B cell (primary cell): ENCODE results near the gene MAP3K6. TPM values are rescaled to one million over a fixed set of nuclear protein-coding genes. Genes with fewer than 3 reads are reported as not detected.
A peak's percentile ranks its signal among the peaks of the same experiment; 100 is the strongest.

Experiments
- ATAC-seq: fragments of 200-7000 bp; cut with Tn5 transposase; one replicate; pipeline ENCODE4 v1.10.0; 2021; ENCODE audit warnings: low read depth, mild to moderate bottlenecking, moderate number of reproducible peaks, moderate library complexity
- CTCF ChIA-PET: fragments of 350-600 bp; sonication (Branson Sonifier 250); formaldehyde crosslinking; loops from one replicate; lab custom pipeline; 2021; ENCODE audit warnings: antibody characterized with exemption, inconsistent platforms; lab: Charles Lee
- POLR2A ChIA-PET: fragments of 350-600 bp; sonication (Branson Sonifier 250); formaldehyde crosslinking; loops from one replicate; lab custom pipeline; 2021; ENCODE audit warnings: antibody characterized with exemption; lab: Charles Lee
- DNase-seq: peaks from one replicate; pipeline ENCODE4 v3.0.0; 2013
- H2AFZ ChIP-seq: 2 replicates; pipeline ENCODE4 v1.6.1; 2012; ENCODE audit warnings: mild to moderate bottlenecking, low read depth, low read length; ENCODE audit not compliant: insufficient read depth, poor library complexity, severe bottlenecking
- H3K27ac ChIP-seq, 2 donors: 1 replicate in 1 of 2; 2 replicates in 1 of 2; pipeline ENCODE4 v1.5.1; 2012 to 2013; ENCODE audit warnings: low read length in 2 of 2, mild to moderate bottlenecking in 2 of 2, moderate library complexity in 1 of 2
- H3K27me3 ChIP-seq, 4 experiments: fragments of 200-600 bp in 1 of 4; sonication (generic) in 1 of 4; replicated peaks in 1 of 4; 1 replicate in 2 of 4; 2 replicates in 2 of 4; pipeline versions ENCODE4 v1.6.1 to v1.7.0; 2013 to 2016; ENCODE audit warnings: low read length in 3 of 4, mild to moderate bottlenecking in 2 of 4, mixed read lengths in 1 of 4, moderate library complexity in 1 of 4; ENCODE audit not compliant: insufficient read depth in 4 of 4, control insufficient read depth in 3 of 4; ENCODE audit errors: control extremely low read depth in 1 of 4
- H3K36me3 ChIP-seq, 2 experiments: replicated peaks in 1 of 2; 1 replicate in 1 of 2; 2 replicates in 1 of 2; pipeline versions ENCODE4 v1.6.1 to v1.7.1; 2013; ENCODE audit warnings: low read length in 1 of 2; ENCODE audit not compliant: insufficient read depth in 2 of 2, control insufficient read depth in 1 of 2; ENCODE audit errors: control extremely low read depth in 1 of 2, extremely low read depth in 1 of 2
- H3K4me1 ChIP-seq, 2 donors: fragments of 200-600 bp in 1 of 2; sonication (generic) in 1 of 2; 1 replicate in 1 of 2; 2 replicates in 1 of 2; pipeline versions ENCODE4 v1.5.1 to v1.6.1; 2013 to 2017; ENCODE audit warnings: low read length in 2 of 2; ENCODE audit not compliant: control insufficient read depth in 2 of 2, insufficient read depth in 2 of 2
- H3K4me2 ChIP-seq: replicated peaks from 2 replicates; pipeline ENCODE3; 2012; ENCODE audit warnings: mild to moderate bottlenecking, low read depth, low read length; ENCODE audit not compliant: poor library complexity, severe bottlenecking
- H3K4me3 ChIP-seq, 5 experiments: fragments of 200-600 bp in 1 of 5; sonication (generic) in 1 of 5; 1 replicate in 3 of 5; 2 replicates in 2 of 5; pipeline versions ENCODE4 v1.5.1 to v1.7.0; 2011 to 2016; ENCODE audit warnings: low read length in 4 of 5, mild to moderate bottlenecking in 4 of 5, low read depth in 2 of 5, control low read depth in 1 of 5, moderate library complexity in 1 of 5; ENCODE audit not compliant: insufficient read depth in 1 of 5; ENCODE audit errors: control extremely low read depth in 1 of 5, extremely low read depth in 1 of 5
- H3K79me2 ChIP-seq: fragments of 200-600 bp; sonication (generic); one replicate; pipeline ENCODE4 v1.6.0; 2016; ENCODE audit warnings: low read length; ENCODE audit not compliant: control insufficient read depth, insufficient read depth
- H3K9ac ChIP-seq: fragments of 200-600 bp; sonication (generic); 2 replicates; pipeline ENCODE4 v1.6.1; 2017; ENCODE audit warnings: mild to moderate bottlenecking, low read length, moderate library complexity
- H3K9me3 ChIP-seq, 3 donors: one replicate each; pipeline versions ENCODE4 v1.6.1 to v1.7.1; 2013; ENCODE audit warnings: low read length in 2 of 3; ENCODE audit not compliant: control insufficient read depth in 2 of 3, insufficient read depth in 1 of 3; ENCODE audit errors: control extremely low read depth in 1 of 3
- H4K20me1 ChIP-seq: 2 replicates; pipeline ENCODE4 v1.6.0; 2012; ENCODE audit warnings: mild to moderate bottlenecking, low read length; ENCODE audit not compliant: insufficient read depth, control insufficient read depth, poor library complexity, severe bottlenecking
- H3K27ac Mint-ChIP-seq: one replicate; pipeline ENCODE4 v1.8.0; 2021; ENCODE audit warnings: mixed read lengths
- H3K27me3 Mint-ChIP-seq: one replicate; pipeline ENCODE4 v1.8.0; 2021; ENCODE audit warnings: mixed read lengths
- H3K4me1 Mint-ChIP-seq: one replicate; pipeline ENCODE4 v1.8.0; 2021; ENCODE audit warnings: mixed read lengths
- H3K4me3 Mint-ChIP-seq: one replicate; pipeline ENCODE4 v1.8.0; 2021; ENCODE audit warnings: mixed read lengths
- H3K9me3 Mint-ChIP-seq: one replicate; pipeline ENCODE4 v1.8.0; 2022; ENCODE audit warnings: mixed read lengths; ENCODE audit not compliant: insufficient read depth
- EZH2 ChIP-seq: IDR thresholded peaks from 2 replicates; pipeline ENCODE4 v1.6.1; 2012; ENCODE audit warnings: borderline replicate concordance, low read depth, mild to moderate bottlenecking, moderate library complexity, low read length; ENCODE audit not compliant: insufficient read depth, poor library complexity, severe bottlenecking
- WGBS: methylation state at CpG from one replicate; pipeline ENCODE4 v1.1.5; 2013; ENCODE audit warnings: missing lambda C conversion rate; ENCODE audit not compliant: insufficient coverage; 5-methylcytosine and 5-hydroxymethylcytosine counted together
- intact Hi-C: fragments of 100-400 bp; cut with micrococcal nuclease; formaldehyde crosslinking; loops from one replicate; pipeline ENCODE4 v1.10.0; 2022
- polyA plus RNA-seq: library from polyadenylated mRNA; depleted of rRNA; stranded (reverse); fragments of >200 nt; gene quantifications from 2 replicates; pipeline ENCODE4 v1.2.3, GENCODE V29; 2012
- total RNA-seq, 2 donors: library from RNA; stranded (reverse); fragments of 120-200 nt in 1 of 2; gene quantifications; 1 replicate in 1 of 2; 2 replicates in 1 of 2; pipeline versions ENCODE4 v1.2.3 to v1.2.4, GENCODE V29; 2013 to 2022
- TF ChIP-seq, protein P1 (sequence below): fragments of 200-600 bp; IDR thresholded peaks from one replicate; pipeline ENCODE4 v1.8.0; 2022; ENCODE audit warnings: antibody characterized with exemption, mild to moderate bottlenecking

The MAP3K6 gene
- total and polyA plus RNA-seq, 2 donors (not counting 1 experiment from before 2014, with no cell fraction given): 9.4 to 11.0 TPM

DNA sequence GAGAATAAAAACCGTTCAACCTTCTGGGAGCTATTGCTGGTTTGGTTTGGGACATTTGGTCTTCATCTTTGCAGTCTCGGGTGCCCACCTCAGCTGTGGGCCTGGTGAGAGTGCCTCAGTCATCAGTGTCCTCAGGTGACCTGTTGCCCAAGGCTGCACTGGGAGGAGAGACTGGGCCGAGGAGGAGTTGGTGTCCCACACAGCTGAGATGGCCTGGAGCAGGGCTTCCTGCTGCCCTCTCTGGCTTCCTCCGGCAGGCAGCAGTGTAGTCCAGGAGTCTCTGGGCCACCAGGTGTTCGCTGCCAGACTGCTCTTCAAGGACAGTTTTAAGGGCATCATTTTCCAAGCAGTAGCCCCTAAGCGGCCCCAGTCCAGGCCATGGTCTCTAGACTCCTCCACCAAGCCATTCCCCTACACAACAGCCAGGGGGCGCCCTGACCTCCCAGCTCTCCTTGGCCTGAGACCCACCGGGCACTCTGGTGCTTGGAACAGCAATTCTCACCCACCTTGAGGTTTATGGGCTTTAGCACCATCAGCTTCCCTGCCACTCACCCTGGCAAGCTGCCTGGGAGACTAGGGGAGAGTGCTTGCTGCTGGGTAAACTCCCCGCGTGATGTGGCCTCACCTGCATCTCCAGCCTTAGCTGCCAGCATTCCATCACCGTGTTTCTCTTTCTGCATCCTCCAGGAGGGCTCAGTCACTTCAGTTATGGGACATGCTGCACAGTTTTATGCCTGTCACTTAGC, 34.1 kb downstream of the MAP3K6 start:
- DNase-seq (peak; percentile 73), ATAC-seq (peak; percentile 90)
- Histone ChIP-seq H3K9me3 (peaks cover 0 to 4% (median 0%) of the 10 kb centered on the region in 3 donors), H3K36me3 (peaks cover 0 to 82% of the 10 kb centered on the region in 2 experiments), H3K79me2 (peaks cover 69% of the 10 kb centered on the region), H3K27me3 (no peaks in the 10 kb centered on the region), H2AFZ (no peak overlapping the region), H3K4me2 (no peak overlapping the region), H3K9ac (no peak overlapping the region), H3K27ac (no peak overlapping the region), H3K4me3 (no peak overlapping the region), H4K20me1 (peaks cover 49% of the 10 kb centered on the region), H3K4me1 (peaks cover 11 to 24% of the 10 kb centered on the region in 2 donors)
- intact Hi-C loops: loop anchor here (1.0 to 2.0 kb wide), 2 partner anchors 24 to 56 kb away; no protein-coding TSS in a partner anchor
- H3K9me3 Mint-ChIP-seq: no peaks in the 10 kb centered on the region
- TF ChIP-seq, protein P1, sequence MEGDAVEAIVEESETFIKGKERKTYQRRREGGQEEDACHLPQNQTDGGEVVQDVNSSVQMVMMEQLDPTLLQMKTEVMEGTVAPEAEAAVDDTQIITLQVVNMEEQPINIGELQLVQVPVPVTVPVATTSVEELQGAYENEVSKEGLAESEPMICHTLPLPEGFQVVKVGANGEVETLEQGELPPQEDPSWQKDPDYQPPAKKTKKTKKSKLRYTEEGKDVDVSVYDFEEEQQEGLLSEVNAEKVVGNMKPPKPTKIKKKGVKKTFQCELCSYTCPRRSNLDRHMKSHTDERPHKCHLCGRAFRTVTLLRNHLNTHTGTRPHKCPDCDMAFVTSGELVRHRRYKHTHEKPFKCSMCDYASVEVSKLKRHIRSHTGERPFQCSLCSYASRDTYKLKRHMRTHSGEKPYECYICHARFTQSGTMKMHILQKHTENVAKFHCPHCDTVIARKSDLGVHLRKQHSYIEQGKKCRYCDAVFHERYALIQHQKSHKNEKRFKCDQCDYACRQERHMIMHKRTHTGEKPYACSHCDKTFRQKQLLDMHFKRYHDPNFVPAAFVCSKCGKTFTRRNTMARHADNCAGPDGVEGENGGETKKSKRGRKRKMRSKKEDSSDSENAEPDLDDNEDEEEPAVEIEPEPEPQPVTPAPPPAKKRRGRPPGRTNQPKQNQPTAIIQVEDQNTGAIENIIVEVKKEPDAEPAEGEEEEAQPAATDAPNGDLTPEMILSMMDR: peak; percentile 87
- TF ChIP-seq EZH2: no peak
- WGBS: 81% methylated on average over 10 of the region's 11 CpGs
- ChIA-PET POLR2A (interaction anchor here (0.9 to 1.7 kb wide), 2 partner anchors 9 to 10 kb away, joined by 4 to 5 read pairs; partner anchors contain the start of gene SYTL1), CTCF (interaction anchor here (0.6 to 7.2 kb wide), 38 partner anchors 9 to 1268 kb away, joined by 3 to 96 read pairs (median 8); partner anchors contain the start of genes CD164L2, GPR3, MAP3K6 and SYTL1)
- peak overlapping the region; percentile 15 for H3K27ac Mint-ChIP-seq
- no peaks in the 10 kb centered on the region for H3K27me3 Mint-ChIP-seq
- no peak overlapping the region for H3K4me3 Mint-ChIP-seq
- peaks cover 38% of the 10 kb centered on the region for H3K4me1 Mint-ChIP-seq

DNA sequence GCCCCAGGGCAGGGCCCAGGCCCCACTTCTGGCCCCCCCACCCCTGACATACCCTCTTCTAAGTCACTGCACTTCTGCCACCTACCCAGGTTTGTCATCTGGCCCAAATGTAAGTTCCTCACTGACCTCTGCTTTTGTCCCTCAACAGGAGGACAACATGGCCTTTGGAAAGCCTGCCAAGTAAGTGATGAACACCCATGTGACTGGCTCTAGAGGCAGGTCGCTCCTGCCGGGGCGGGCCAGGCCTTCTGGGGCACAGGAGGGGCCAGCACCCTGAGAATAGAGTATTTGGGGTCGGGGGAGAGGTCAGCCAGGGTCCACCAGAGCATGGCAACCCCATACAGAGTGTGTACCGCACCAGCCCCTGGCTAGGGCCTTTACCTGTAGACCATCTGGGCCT, 34.8 kb downstream of the MAP3K6 start:
- H3K27me3 Mint-ChIP-seq: no peaks in the 10 kb centered on the region
- peaks cover 41% of the 10 kb centered on the region for H3K4me1 Mint-ChIP-seq
- 100% methylated on average over 5 of the region's 5 CpGs for WGBS
- peaks cover 77% of the 10 kb centered on the region for H3K79me2 ChIP-seq
- peaks cover 11 to 24% of the 10 kb centered on the region in 2 donors for H3K4me1 ChIP-seq
- no peak overlapping the region for H3K4me3 ChIP-seq
- intact Hi-C loops: loop anchor here (1.0 to 2.0 kb wide), 2 partner anchors 25 to 56 kb away; no protein-coding TSS in a partner anchor
- H3K36me3 ChIP-seq: peaks cover 0 to 84% of the 10 kb centered on the region in 2 experiments
- no peak overlapping the region for H3K4me2 ChIP-seq
- H3K27ac Mint-ChIP-seq: no peak overlapping the region
- TF ChIP-seq EZH2: no peak
- TF ChIP-seq, protein P1: no peak
- H3K9ac ChIP-seq: no peak overlapping the region
- no peaks in the 10 kb centered on the region for H3K27me3 ChIP-seq
- no peak overlapping the region for H3K4me3 Mint-ChIP-seq
- peaks cover 0 to 4% (median 0%) of the 10 kb centered on the region in 3 donors for H3K9me3 ChIP-seq
- ChIA-PET POLR2A (interaction anchor here (1.7 kb wide), 1 partner anchor 10 kb away, joined by 5 read pairs; the partner anchor contains the start of gene SYTL1), CTCF (interaction anchor here (1.0 to 7.2 kb wide), 27 partner anchors 9 to 330 kb away, joined by 3 to 96 read pairs (median 9); partner anchors contain the start of genes CD164L2, GPR3, MAP3K6 and SYTL1)
- ATAC-seq: no peak
- DNase-seq: no peak
- no peak overlapping the region for H2AFZ ChIP-seq
- peaks cover 56% of the 10 kb centered on the region for H4K20me1 ChIP-seq
- H3K9me3 Mint-ChIP-seq: no peaks in the 10 kb centered on the region
- no peak overlapping the region for H3K27ac ChIP-seq
